NOMO-1 treated with DMSO at 0.1 percent for 48 hours (cell line): Measurements from ENCODE around the gene SULF2.
"Not testable (repeated sequence)": the region's sequence is repeated elsewhere in the genome, so short reads cannot be mapped to it uniquely, and the experiment has no call there.

Source experiments
- DNase-seq: peaks from one replicate; lab custom pipeline; 2025; ENCODE audit not compliant: unreplicated experiment; lab: John Stamatoyannopoulos, UW

The SULF2 gene

DNA sequence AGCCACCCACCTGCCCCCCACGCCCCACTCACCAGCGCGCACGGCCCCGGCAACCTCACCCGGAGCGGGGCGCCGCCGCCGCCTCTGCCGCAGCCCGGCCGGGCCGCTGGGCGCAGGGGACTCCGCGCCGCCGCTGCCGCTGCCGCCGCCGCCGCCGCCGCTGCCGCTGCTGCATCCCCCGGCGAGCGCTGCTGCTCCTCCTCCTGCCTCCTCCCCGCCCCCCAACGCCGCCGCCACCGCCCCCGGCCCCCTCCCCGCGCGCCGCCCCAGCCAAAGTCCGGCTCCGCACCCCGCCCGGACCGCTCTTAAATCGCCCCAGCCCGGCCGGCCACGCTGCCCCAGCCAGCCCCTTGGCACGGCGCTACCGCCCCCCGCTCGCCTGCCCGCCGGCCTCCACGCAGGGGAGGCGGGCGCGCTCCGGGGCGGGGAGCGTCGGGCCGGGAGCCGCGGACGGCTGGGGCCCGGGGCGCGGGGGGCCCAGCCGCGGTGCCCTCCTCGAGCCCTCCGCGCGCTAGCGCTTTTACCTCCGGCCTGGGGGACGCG is at the start of gene SULF2:
TSS of gene SULF2 (minus strand) at position 171 of the 543 bp plus-strand sequence. CDS start 28,118 bp downstream, outside the sequence.
- no peak for DNase-seq

DNA sequence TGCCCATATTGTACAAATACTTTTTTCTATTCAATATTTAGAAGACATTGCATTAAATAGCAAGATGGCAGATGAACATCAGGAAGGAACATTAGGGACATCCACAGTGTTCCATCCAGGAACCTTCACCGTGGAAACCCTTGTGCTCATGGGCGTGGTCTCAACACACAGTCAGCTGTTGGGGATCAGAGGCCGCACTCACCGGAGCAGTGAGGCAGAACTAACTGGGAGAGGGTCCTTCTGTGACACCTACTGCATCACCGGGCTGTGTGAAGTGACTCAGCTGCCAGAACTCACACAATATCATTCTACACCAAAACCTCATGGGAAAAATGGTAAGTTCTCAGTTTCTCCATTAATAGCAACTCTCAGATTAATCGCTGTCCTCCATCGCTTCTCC is 46.4 kb upstream of the SULF2 start:
- DNase-seq: not testable (repeated sequence)

DNA sequence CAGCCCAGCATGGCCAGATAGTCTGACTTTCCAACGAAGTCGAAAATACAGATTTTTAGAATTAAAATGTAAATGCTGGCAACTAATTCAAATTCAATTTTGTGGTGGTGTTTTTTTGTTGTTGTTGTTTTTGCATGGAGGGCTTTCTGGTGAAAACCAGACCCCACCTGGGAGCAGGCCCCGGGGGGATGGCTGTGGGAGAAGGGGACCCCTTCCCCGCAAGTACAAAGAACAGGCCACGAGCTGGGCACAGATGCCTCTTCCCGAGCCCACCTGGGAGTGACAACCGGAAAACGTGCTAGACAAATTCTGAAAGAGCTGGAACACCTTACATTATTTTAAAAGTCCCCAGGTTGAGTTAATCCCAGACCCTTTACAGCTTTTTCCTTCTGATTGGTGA is 41.4 kb upstream of the SULF2 start:
- DNase-seq: not testable (repeated sequence)

DNA sequence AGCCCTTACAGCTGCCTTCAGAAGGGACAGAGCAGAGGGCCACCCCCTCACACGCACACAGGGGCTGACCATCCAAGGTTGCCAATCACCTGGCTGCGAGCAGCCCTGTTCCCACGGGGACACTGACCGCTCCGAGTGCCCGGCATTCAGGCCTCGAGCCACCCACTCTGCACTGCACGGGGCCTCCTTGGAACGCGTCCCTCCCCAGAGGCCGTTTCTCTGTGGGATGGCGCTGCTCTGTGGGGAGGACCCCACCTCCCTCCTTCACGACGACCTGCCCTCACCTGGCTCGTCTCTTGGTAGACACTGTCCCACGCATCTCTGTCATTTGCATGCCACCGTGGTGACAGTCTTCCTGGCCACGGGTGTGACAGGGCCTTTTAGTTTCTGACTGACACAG is 40.7 kb upstream of the SULF2 start:
- DNase-seq: not testable (repeated sequence)

DNA sequence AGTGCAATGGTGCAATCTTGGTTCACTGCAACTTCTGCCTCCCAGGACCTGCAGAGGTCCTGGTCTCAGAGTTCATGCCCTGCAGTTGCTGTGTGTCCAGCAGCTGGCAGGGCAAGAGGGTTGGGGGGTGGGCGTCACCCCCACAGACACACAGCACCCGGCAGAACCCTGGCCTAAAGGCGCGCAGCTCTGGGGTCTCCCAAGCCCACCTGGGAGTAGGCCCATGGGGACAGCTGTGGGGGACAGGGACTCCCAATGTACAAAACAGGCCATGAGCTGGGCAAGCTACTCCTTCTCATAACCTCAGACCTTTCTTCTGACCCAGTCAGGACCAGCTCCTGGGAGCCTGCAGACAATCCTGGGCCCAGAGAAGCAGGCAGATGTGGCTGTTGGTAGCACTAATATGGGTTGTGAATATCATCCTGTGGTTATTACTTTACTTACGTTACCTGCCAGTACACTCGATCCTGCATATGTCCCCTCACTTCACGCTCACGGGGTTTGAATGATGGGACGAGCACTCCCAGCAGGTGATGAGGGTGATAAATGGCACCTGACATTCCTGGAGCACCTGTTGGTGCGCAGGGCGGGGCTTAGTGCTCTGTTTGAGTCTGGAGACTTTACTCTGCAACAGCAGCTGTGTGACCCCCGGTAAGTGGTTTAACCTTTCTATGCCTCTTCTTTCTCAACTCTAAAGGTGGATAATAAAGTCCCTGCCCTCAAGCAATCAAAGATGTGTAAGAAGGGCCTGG is 39.9 kb upstream of the SULF2 start:
- DNase-seq: no peak

DNA sequence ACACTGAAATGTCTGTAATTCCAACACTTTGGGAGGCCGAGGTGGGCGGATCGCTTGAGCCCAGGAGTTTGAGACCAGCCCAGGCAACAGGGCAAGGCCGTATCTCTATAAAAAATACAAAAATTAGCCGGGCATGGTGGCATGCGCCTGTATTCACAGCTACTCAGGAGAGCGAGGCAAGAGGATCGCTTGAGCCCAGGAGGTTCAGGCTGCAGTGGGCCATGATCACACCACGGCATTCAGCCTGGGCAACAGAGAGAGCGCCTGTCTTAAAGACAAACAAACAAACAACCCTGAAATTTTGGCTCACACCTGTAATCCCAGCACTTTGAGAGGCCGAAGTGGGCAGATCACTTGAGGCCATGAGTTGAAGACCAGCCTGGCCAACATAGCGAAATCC is 38.7 kb upstream of the SULF2 start:
- DNase-seq: not testable (repeated sequence)

DNA sequence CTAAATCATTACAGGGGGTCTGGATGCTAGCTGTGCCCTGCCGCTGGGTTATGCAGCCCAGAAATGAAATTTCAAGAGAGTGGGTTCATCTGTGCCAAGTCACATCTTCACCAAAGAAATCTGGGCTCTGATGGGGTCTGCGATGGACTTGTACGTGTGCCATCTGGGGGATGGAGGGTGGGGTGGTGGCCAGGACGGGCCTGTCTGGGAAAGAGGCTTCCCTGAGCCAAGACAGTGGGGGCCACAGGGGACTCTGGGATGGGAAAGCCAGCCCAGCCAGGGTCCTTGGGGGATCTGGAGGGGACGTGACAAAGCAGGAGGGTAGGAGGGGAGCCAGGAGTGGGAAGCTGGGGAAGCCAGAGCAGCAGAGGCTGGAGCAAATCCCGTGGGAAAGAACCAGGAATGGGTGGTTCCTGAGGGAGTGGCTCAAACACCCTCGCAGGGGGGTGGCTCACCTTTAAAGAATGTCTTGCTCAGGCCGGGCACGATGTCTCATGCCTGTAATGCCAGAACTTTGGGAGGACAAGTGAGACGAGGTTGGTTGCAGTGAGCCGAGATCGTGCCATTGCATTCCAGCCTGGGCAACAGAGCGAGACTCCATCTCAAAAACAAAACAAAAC is 36.3 kb upstream of the SULF2 start:
- no peak for DNase-seq

DNA sequence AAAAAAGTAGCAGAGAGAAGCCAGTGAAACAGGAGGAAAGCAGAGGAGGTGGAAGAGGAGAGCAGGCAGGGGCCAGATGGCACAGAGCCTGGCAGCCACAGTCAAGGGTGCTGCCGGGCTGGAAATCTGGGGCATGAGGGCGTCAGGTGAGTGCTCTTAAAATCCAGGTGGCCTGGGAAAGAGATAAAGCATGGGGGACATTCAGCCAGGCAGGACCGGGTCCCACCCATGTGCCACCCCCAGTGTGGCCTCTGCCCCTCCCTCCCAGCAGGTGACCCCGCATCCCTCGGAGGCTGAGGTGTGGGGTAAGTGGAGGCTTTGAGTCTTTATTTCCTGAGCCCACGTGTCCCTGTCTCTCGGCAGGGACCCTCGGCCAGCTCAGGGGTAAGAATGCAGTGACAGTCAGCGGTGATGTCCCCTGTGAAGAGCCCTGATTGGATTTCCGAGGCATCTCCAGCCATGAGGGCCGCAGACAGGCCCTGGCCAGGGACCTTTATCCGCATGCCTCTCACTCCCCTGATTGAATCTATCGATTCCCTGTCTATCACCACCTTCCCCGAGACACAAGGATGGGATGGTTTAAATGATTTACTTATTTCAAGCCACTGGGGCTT is 33.8 kb upstream of the SULF2 start:
- no peak for DNase-seq

DNA sequence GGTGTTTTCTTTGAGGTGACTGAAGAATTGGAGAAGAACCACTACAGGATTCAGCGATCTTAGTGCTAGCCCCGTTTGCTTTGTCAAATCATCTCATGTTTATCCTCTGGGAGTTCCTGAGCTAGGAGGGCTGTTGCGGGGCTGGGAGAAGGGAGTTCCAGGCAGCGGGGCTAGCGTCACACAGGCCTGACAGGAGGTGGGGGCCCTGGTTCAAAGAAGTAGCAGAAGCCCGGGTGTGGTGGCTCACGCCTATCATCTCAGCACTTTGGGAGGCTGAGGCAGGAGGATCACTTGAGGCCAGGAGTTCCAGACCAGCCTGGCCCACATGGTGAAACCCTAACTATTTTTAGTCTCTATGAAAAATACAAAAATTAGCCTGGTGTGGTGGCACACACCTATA is 33.2 kb upstream of the SULF2 start:
- DNase-seq: no peak

DNA sequence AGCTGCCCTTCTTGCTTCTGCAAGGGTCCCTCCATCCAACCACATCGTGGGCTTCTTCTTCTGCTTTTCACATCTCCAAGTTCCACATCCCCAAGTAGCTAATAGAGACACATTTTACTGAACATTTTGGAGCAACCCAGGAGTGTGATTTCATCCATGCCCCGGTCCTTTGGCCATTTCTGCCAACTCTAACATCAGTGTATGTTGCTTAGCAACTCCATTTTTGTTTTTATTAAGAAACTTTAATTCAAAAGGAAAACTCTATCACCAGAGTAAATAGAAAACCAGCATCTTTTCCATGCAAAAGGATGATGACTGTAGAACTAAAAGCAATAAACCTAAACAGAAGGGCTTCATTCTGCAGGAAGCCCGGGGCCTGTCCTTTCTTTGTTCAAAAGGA is 32.7 kb upstream of the SULF2 start:
- DNase-seq: no peak

DNA sequence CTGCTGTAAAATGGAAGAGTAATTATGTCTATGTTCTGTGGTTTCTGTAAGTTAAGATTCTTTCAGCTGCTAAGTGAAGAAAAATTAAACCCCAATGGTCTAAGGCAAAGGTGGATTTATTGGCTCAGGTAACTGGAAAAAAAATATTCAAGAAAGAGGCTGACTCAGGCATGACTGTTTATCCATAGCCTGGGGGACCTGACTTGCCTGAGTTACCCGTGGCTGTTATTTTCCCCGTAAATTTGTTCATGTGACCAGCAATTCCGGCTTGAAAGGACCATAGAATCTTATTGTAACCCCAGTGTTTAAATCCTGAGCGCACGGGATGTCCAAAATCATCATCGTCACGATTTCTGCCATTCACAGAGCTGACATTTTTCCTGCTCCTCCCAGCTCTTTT is 32.3 kb upstream of the SULF2 start:
- DNase-seq: no peak

DNA sequence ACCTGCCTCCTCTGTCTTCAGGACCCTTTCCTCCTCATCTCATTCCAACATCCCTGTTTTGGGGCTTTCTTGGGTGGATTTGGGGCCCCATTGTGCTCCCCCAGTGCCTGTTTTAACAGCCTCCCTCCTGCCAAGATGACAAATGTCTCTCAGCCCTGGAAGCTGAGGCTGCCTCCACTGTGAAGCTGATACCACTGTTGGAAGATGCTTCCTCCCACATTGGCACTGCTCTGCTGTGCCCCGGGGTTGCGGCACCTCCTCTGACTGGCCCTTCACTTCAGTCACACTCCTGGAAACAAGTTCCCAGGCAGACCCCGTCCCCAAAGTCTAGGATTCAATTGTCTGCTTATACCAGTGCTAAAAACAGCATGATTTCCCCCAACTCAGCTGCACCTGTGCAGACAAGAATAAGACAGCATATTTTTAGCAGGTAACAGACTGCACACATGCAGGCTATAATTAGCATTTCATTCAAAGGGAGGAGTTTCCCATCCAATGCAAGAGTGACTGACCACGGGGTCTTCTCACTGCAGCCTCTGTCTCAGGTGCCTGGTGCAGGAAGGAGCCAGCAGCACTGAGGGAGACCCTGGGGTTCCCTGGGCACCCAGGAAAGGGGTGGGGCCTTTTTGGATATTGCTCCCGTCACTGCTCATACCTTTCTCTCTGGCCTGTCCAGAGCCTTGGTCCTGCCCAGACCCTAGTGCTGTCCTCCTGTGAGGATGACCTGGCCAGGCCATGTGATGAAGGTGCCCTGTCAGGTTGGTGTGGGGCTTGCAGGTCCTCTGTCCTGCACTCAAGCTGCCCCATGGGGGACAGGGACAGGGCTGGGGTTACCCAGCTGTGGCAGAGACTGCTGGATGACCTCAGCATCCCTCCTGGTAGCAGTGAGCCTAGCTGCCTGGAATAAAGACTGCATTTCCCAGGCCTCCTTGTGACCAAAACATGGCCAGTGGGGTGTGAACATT is 31.5 kb upstream of the SULF2 start:
- no peak for DNase-seq

DNA sequence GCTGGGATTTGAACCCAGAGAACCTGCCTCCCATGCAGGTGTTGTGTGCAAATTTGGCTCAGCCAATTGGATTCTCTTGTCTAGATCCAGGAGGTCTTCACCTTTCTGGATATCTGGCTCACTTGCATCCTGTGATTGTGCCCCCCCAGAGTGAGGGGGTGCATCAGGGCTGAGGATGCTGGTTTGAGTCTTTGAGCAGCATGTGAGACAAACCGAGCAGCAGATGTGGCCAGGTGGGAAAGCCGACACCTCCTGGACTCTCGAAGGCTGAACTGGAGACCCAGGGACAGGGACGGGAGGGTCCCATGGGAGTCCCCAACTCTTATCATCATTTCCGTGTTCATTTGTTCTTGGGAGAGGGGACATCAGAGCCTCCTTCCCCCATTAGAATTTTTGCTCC is 30.6 kb upstream of the SULF2 start:
- DNase-seq: no peak

DNA sequence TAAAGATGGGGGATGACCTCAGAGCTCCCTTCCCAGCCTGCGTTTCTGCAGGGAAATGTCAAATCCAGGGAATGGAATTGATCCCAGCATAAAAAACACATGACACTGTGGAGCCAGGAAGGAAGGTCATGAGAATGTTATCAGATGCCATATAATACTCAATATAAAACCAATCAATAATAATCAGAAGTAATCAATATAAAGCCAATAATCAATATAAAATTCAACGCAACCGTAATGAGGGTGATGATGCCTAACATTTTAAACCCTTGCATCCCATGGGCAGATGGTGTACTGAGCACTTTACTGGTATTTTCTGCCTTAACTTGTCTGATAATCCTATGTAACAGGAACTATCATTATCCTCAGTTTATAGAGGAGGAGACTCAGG is 30.1 kb upstream of the SULF2 start:
- DNase-seq: no peak

DNA sequence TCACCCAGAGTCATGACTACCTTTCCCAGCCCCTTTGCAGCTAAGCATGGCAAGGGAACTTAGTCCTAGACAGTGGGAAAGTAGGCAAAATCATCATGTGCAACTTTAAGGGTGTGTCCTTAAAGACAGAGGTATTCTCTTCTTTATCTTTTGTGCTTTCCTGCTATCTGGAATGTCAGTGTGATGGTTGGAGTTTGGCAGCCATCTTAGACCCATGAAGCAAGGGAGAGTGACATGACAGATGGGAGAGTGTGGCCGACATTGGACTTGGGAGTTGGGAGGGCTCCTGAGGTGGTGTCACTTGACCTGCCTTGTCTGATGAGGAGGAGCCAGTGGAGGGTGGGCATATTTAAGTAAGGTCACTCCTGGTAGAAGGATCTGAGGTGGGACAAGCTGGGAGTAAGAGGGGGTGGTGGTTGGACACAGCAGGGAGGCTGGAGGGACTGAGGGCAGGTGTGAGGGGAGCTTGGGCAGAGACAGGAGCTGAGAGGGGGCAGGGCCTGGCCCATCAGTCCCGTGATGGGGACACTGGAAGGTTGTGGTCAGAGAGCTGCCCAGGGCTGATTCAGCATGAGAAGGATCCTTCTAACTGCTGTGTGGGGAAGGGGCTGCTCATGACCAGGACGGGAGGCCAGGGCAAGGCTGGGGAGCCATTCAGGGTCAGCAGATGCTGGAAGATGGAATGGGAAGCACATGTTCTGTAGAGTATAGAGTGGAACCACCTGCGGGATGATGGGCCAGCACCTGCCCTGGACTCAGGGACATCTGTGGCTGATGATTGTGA is 29.5 kb upstream of the SULF2 start:
- DNase-seq: no peak

DNA sequence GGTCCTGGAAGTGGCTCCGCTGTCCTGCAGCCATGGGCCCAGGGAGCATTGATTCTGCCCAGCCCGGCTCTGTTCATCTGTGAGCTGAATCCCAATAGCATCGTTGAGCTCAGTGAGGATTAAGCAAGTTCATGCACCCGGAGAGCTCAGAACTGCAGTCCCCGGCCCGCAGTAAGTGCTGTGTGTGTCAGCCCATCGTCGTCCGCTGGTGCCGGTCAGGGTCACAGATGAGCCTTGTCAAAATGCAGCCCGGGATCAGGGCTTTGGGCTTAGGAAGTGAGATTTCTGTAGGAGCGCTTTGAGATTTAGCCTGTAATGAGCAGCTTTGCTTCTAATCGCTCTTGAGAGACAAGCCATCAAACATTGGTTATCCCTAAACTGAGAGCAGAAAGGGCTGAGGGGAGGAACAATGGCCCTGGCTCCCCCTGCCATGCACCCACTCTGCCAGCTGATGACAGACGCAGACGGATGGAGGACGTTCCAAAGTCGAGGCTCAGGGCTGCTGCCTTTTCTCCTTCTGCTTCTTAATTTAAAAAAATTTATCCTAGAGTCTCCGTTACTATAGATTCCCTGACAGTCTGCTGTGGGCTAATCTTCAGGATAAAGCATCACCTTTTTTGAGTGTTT is 25.6 kb upstream of the SULF2 start:
- DNase-seq: no peak

DNA sequence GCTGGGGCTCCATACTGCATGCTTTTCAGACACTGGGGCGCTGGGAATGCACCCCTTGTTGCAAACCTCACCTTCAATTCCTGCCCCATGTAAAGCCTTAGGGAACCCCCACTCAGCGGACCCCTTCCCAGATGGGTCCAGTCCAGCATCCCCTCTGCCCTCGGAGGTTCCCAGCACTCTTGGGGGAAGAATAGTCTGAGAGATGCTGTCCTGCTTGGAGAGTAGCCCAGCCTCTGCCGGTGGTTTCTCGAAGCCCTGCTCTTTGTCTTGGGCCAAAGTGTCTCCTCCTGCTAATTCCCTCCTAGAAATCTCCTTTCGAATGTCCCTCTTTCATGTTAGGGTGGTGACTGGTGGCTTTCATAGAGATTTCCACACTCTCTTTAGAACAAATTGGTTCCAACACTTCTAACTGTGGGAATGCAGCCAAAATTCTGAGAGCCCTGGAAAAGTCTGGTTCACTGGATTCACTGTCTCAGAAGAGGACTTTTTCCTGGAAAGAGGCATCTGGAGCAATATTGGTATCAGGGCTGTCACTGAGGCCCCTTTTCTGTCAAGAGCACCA is 24.9 kb upstream of the SULF2 start:
- DNase-seq: no peak

DNA sequence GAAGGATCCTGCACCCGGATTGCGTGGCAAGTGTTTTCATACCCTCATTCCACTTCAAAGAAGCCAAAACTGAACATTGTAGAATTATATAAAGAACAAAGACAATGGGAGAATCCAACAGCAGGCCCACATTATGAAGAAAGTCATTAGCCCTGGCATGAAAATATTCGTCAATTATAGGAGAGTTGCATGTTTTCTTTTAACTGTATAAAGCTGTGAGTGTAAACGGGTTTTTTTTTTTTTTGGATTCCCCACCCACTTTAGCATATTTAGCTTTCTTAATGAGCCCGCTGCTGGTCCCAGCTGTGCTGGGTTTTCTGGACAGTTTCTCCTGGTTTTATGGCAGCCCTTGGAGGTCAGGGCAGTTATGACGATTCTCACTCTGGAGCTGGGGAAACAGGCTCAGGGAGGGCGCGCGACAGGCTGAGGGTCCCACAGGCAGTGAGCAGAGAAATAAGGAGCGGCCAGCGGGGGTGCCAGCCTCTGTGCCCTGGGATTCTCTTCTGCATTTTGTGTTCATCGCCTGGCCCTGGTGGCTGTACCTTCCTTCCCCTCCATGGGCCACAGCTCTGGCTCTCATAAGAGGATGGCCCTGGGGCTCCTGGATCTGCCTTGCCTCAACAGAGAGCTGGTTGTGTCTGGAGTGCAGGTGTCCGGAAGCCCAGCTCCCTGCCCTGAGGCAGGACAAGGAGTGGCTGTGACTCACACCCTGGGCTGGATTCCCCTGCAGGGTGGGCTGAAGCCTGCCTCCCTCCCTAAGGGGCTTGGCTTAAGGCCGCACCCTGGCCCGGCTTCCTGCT is 24.1 kb upstream of the SULF2 start:
- DNase-seq: no peak

DNA sequence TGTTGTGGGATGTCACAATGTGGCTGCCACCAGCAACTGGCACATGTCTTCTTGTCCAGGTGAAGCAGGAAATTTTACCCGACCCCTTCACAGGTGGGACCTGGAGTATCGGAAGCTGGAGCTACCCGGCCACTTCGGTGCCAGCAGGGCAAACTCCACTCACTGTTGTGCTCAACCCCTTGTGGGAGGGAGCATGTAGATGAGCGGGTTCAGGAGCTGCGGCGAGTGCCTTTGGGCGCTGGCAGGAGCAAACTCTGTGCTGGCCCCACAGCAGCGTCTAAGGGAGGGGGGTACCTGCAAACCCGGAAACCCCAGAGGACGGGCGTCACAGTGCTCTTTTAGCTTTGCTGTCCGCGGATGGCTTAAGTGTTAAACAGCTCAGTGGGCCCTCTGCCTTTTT is 20.7 kb upstream of the SULF2 start:
- DNase-seq: no peak
